Dedifferentiated amniotic fluid mesenchymal stem cell (primary cell): ENCODE results near the gene TRPV4.
A peak's percentile ranks its signal among the peaks of the same experiment; 100 is the strongest.

Experiments
- DNase-seq: peaks from one replicate; pipeline ENCODE4 v3.0.0-alpha.2; 2016; ENCODE audit errors: extremely low spot score

The TRPV4 gene

DNA sequence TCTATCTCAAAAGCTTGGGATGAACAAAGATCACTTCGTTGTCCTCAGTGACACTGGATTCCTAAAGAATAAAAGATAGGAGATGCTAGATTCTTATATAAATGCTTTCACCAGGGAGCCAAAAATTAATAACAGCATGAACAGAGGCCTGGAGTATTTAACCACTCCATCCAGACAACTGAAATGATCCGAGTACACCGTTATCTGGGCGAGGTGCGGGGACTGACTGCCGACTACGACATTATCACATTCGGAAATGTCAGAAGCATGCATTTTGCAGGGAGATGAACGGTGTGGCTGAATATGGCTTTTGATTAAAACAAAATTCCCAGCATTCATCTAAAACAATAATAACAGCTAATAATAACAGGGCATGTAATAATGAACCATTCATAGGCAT lies 56.6 kb downstream of the TRPV4 start:
- no peak for DNase-seq

DNA sequence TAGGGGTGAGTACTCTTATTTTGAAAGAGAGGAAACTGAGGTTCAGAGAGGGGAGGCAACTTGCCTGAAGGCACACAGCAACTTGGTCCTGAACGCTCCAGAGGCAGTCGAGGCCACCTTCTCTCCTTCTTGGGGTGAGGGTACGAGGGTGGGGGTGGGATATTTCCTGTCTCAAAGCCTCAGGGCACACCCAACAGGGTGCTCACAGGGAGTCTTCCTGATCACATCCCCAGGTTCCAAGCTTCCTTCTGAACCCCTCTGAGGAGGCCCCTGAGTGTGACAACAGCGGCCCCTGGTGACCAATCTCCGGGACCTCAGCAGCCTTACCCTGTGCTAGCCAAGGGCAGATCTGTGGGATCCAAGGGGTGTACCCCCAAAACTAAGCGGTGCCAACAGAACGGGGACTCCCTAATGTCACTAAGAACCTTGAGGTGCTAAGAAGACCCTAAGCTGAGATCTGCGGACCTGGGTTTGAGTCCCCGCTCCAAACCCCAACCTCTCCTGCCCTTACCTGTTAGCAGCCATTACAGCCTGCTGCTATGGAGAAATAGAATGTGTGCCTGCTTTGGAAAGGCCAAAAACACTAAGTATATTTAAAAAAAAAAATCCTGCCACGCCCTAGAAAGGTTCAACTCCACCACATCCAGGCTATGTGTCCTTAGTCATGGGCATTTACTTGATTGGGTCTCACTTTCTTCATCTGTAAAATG lies 57.9 kb downstream of the TRPV4 start:
- peak; percentile 58 for DNase-seq

DNA sequence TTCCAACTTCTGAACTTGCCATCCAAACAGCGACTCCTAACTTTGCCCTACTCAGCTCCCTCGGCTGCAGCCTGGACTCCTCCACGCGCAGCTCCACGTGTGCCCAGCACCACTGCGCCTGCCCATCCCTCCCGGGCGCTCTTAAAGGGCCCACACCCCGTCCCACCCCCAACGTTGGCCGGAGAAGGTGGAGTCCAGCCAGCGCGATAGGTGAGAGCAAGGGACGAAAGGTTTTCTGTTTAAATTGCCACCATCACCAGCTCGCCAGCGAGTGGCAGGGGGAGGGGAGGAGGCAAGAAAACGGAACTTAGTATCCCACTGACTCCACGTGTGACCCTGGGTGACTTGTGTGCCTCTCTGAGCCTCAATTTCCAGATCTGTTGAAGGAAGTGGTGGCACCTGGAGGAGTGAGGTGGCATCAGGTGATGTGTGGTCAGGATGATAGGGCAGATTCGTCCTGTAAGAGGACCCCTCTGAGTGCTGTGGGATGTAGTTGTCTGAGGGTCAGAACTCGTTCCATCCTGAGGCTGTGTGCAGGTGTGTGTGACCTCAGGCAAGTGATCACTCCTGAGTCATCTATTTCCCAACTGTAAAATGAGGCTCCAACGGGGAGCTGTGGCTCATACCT lies 59.7 kb downstream of the TRPV4 start:
- DNase-seq: no peak

DNA sequence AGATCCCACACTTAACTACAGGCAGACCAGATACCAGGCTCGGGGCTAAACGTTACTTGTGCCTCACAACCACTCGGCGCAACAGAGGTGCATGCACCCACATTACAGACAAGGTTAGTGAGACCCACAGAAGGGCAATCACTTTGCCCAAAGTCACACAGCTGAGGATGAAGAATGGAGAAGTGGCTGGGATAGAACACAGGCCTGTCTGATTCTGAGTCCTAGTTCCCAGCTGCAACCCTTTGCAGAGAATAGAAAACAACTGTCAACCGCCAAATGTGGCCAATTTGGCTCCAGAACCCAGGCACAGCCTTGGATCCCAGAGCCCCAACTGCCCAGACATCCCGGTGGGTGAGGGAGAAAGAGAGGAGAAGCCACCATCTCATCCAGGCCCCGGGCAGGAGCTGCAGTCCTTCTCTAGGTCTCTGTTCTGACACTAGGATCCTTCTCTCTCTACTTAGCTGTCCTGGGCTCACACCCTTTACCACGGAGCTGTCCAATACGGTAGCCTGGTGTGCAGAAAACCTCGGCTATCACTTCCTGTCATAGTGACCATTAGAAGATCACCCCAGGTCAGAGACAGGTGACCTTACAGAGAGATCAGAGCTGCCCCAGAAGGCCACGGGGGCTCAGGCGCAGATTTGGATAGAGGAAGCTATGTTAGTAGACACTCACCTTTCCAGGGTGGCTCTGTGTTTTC lies 60.4 kb downstream of the TRPV4 start:
- DNase-seq: no peak

DNA sequence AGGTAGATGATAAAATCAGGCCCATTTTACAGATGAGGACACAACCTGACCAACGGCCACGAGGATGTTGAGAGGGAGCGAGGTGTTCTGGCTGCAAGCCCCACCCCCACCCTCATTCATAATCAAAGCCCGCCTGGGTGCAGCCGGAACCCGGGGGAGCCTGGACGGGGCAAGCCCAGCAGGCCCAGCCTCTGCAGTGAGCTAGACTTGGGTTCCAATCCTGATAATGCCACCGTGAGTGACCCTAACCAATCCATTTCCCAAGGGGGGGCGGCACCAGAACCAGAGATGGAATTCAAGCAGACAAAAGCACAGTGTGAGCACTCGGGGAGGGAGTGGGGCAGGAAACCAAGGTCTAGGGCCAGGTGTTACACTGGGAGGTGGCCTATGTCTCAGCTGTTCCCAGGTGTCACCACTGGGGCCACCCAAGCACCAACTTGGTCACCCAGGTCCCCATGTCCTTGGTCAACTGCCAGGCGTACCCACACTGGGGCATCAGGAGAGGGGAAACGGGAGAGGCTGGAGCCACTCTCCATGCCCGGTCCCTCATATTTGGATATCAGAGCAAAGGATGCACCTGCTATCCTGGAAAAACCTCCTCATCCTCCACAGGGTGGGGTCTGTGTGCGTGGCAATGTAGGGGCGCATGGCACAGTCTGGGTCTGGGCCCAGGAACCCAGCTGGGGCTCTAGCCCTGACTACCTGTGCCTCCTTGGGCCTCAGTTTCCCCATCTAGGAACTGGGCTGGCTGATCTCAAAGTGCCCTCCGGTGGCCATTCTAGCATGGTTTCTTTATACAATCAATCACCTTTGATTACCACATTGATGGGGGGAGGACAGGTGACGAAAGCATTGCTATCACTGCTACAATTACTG lies 61.2 kb downstream of the TRPV4 start:
- no peak for DNase-seq

DNA sequence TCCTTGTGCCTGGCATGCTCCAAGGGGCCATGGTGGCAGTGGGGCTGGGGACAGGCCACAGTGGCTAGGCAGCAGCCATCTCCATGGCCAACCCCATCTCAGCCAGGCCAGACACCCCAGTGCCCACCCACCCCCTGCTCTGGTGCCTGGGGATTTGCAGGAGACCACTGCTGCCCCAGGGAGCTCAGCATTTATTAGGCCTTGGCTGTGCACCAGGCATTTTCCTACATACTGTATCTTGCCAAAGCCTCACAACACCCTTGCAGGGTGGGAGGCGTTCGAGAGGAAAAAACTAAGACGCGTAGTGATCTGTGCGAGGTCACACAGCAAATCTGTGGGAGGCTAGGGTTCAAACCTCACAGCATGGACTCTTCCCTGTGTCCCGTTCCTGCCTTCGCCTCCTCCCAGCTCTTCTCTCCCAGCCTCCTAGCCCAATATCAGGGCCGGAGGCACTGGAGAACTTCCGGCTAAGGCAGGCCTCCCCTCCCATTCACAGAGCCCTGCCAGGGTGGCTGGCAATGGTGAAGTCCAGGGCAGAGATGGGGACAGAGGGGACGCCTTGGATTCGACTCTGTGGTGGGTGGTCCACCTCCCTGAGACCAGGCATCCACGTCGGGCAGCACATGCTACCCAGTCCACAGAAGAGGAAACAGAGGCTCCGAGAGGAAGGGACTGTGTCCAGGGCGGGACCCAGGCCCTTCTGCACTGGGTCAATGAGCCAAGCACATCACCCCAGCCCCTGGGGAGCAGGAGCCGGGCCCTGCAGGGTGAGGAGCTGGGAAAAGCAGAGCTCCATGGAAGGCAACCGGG lies 62.1 kb downstream of the TRPV4 start:
- no peak for DNase-seq

DNA sequence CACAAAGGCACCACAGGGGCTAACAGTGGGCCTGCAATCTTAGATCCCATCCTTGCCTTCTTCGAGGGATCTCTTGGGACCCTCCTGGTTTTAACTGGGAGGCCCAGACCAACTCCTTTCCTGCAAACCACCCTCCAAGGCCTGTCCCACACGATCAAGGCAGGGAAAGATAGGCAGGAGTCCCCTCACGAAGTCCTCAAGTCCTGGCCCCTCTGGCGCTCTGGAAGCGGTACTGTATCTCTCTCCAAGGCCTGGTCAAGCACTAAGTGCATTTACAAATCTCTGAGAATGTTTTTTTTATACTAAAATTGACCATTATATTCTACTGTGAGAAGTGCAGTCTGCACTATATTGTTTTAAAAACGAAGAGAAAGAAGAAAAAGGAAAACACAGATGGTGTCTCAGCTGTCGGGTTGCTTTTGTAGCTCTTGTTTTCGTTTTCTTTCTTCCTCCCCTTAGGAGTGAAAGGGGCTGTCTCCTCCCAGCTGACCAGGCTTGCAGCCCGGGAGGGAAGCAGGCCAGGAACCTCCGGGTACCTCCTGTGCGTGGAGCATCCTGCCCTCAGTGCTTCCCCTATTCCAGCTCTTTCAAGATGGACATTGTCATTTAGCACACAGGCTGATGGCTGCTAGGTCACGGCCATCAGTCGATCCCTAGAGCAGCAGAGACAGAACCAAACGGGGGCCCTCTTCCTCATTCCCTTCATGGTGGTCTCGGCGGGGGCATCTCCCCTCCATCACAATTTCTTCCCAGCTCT lies 62.9 kb downstream of the TRPV4 start:
- no peak for DNase-seq

DNA sequence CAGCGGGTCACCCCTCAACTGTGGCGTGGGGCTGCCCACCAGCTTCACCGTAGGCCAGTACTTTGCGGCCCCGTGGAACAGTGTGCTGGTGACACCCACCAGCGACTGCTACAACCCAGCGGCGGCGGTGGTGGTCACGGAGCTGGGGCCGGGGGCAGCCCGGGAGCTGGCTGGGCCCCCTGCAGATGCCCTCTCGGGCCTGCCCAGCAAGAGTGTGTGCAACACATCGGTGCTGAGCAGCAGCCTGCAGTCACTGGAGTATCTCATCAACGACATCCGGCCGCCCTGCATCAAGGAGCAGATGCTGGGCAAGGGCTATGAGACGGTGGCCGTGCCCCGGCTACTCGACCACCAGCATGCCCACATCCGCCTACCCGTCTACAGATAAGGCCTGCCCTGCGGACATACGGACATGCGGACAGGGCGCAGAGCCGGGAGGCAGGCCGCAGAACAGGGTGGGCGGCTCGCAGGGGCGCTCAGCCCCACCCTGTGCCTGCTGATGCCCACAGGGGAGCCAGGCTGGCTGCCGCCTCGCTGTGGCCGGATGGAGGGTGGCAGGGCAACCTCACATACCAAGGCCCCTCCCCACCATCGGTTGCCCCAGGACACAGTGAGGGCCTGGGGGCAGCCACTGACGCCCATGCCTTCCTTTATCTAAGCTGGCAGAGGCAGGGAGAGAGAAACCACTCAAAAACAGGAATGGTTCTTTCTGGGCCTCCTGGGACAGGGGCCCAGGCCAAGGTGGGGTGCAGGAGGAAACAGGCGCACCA lies 64.1 kb downstream of the TRPV4 start:
- no peak for DNase-seq

DNA sequence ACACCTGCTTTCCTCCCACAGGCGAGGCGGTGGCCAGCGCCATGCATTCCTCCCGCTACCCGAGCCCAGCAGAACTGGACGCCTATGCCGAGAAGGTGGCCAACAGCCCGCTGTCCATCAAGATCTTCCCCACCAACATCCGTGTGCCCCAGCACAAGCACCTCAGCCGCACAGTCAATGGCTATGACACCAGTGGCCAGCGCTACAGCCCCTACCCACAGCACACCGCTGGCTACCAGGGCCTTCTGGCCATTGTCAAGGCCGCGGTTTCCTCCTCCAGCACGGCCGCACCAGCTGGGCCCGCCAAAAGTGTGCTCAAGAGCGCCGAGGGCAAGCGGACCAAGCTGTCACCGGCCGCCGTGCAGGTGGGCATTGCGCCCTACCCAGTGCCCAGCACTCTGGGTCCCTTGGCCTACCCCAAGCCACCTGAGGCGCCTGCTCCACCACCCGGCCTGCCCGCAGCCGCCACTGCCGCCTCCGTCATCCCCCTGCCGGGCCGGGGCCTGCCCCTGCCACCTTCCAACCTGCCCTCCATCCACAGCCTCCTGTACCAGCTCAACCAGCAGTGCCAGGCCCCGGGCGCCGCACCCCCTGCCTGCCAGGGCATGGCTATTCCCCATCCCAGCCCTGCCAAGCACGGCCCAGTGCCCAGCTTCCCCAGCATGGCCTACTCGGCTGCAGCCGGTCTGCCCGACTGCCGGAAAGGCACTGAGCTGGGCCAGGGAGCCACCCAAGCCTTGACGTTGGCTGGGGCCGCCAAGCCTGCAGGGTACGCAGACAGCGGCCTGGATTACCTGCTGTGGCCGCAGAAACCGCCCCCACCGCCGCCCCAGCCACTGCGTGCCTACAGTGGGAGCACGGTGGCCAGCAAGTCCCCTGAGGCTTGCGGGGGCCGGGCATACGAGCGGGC lies 65.0 kb downstream of the TRPV4 start:
- DNase-seq: no peak

DNA sequence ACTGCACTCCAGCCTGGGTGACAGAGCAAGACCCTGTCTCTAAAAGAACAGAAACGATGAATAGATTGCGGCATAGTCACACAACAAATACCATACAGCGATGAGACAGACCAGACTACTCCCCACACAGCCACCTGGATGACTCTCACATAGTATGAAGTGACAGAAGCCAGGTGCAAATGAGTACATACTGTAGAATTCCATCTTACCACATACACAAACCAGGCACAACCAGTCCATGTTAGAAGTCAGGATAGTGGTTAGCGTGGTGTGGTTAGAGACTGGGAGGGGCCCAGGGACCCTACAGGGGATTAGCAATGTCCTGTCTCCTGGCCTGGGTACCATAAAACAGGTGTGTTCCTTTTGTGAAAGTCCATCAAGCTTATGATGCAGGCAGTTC lies 65.7 kb downstream of the TRPV4 start:
- DNase-seq: no peak

DNA sequence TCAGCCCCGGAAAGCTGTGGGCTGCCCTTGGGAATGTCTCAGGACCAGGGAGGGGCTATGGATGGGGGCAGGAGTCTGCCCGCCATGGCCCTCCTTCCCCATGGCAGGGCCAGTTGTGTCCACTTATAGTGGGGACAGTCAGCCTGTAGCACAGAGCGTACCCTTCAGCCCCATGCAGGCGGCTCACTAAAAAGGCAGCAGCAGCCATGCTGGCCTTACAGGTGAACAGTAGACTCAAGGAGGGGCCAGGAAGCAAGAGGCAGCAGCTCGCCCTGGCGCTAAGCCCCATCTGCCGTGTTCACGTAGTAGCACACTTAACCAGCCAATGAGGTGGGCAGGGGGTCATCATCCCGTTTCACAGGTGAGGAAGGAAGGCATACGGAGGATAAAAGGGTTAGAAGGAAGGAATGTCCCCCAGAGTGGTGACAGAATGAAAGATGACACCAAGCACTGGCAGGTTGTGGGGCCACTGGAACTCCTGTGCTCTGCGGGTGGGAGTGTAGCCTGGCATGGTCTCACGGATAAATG lies 66.9 kb downstream of the TRPV4 start:
- no peak for DNase-seq

DNA sequence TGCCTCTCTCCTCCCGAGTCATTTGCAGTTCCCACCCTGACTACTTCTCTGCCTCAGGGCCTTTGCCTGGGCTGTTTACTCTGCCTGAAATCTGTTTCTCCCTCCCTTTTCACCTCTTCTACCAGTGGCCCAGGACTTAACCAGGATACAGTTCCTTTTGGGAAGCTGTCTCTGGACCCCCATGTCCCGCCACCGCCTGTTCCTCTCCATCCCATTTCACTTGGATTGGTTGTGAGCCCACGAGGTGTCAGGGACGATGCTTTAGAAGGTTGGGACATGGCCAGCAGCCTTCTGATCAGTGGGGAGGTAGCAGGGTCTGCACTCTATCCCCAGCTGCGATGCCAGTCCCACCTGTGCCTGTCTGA lies 67.8 kb downstream of the TRPV4 start:
- DNase-seq: no peak

DNA sequence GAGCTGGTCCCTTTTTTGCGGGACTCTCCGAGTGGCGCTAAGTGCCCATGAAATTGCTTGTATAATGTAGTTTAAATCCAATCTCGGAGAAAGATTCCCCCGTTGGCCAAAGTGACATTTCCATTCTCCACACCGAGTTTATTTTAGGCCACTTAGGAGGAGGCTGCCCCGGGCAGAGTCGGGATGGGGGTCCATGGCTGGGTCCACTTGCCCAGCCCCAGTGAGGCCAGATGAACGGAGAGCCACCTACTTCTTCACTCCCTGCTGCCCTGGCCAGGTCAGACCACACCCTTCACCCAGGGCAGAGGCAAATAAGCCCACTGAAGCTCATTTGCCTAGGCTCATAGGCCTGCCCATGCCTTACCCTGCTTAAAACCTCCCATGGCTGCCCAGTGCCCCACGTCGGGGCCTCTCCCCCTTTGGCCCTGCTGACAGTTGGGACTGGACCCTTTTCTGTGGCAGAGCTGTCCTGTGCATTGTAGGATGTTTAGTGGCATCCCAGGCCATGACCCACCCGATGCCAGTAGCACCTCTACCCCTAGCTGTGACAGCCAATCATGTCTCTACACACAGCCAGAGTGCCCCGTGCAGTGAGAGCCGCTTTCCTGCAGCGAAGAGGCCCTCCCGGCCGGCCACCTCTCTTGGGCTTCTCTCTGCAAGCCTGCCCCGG lies 68.3 kb downstream of the TRPV4 start:
- no peak for DNase-seq

DNA sequence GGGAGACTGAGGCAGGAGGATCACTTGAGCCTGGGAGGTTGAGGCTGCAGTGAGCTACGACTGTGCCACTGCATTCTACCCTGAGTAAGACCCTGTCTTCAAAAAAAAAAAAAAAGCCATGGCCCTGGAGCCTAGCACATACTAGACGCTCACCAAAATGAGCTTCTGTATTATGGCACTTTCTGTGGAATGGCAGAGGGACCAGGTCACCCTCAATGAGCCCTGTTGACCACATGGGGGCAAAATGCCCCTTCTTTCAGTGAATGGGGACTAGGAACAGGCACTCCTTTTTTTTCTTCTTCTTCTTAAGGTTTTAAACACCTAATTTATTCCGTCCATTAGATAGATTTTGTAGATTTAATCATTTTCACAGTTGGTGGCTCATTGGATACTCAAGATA lies 69.1 kb downstream of the TRPV4 start:
- DNase-seq: no peak

DNA sequence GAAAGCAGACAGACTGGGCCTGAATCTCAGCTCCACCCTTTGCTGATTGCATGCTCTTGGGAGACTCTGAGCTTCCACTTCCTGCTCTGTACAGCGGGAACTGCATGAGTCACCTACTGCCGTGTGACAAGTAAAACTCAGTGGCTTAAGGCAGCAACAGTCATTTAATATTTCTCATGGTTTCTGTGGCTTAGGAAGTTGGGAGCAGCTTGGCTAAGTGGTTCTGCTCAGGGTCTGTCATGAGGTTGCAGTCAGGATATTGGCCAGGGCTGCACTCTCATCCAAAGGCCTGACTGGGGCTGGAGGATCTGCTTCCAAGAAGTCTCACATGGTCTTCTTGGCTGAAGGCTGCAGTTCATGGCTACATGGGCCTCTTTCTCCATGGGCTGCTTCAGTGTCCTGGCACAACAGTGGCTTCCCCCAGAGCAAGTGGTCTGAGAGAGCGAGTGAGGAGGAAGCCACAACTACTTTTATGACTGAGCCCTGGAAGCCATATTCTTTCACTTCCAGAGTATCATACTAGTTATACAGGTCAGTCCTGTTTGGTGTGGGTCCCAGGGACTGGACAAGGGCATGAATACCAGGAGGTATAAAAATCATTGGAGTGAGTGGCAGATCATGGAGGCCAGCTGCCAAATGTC lies 69.9 kb downstream of the TRPV4 start:
- DNase-seq: peak; percentile 14

DNA sequence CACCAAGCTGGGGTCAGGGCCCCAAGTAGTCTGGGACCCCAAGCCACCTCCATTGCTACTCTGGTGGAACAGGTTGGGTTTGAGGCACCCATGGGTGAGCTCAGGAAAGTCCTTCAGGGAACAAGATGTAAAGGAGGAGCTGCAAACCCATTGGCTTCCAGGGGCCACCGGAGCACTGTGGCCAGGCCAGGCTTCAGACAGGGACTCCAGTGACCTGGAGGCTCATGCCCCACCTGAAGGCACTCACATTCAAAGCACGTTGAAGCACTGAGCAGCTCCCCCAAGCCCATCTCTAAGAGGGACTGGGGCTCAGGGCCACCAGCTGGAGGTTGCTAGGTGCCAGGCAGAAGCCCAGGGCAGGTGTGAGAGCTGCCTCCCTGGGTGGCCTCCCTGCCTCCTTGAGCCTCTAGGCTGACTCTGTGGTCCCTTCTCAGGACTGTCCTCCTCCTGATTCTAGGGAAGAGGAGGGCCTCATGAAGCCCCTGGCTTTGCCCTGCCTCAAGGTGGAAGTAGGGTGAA lies 70.5 kb downstream of the TRPV4 start:
- no peak for DNase-seq

DNA sequence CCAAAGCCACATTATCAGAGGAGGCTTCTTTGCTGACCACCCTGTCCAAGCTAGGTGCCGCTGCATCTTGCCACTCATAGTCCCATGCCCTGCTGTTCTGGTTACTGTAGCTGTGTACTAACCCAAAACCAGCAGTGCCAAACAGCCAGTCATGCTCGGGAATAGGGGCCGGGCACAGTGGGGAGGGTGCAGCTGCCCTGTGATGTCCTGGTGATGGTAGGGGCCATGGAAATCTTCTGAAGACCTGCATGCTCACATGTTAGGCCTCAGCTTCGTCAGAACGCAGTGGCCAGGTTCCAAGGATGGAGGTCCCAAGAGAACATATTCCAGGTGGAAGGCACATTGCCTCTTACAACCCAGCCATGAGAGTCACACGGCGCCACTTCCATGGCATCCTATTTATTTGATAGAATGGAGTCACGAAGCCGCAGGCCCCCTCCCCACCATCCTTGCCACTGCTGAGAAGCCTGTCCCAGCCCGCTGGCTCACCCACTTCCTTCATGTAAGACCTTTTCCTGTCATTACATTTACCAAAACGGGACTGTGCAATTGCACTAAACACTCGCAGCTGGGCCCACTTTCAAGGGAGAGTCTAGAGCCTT lies 71.0 kb downstream of the TRPV4 start:
- no peak for DNase-seq
